ENCODE measurements around the gene NAA50. TPM values are rescaled to one million over a fixed set of nuclear protein-coding genes. Genes with fewer than 3 reads are reported as not detected.

The NAA50 gene
- total RNA-seq, 2 experiments from 2014 or later: 87.7 to 91.1 TPM

DNA sequence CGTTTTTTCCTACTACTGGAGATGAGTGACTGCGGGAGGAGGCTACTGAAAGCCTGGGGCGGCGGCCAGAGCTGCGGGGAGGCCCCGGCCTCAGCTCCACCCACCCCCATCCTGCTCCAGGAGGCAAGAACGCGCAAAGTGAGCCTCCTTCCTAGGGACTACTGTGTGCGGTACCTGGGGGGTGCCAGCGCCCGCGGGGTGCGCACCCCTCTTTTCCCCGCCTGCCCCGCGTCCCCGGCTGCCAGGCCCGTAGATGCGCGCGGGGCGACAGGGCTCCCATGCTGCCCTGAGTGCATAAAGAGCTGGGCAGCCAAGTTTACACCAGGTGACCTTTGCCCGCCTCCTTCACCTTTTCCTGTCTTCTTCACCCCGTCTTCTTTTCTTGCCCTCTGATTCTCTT lies 47.1 kb downstream of the NAA50 start:
- peaks cover 2% of the 10 kb centered on the region for H3K36me3 Mint-ChIP-seq (ENCODE audit: low read depth)
- CTCF ChIA-PET: interaction anchor here (0.7 to 3.1 kb wide), 3 partner anchors 30 to 46 kb away, joined by 3 to 16 read pairs (median 5); partner anchors contain the start of gene NAA50
- H3K4me3 Mint-ChIP-seq: peak overlapping the region; percentile 62
- H3K9me3 Mint-ChIP-seq: no peaks in the 10 kb centered on the region
- DNase-seq: peak; percentile 23
- no peaks in the 10 kb centered on the region for H3K27me3 Mint-ChIP-seq (ENCODE audit: low read depth)
- H3K27ac Mint-ChIP-seq: no peak overlapping the region
- intact Hi-C loops (cut with micrococcal nuclease): no loop called here
- peaks cover 17% of the 10 kb centered on the region for H3K4me1 Mint-ChIP-seq (ENCODE audit: low read depth)

DNA sequence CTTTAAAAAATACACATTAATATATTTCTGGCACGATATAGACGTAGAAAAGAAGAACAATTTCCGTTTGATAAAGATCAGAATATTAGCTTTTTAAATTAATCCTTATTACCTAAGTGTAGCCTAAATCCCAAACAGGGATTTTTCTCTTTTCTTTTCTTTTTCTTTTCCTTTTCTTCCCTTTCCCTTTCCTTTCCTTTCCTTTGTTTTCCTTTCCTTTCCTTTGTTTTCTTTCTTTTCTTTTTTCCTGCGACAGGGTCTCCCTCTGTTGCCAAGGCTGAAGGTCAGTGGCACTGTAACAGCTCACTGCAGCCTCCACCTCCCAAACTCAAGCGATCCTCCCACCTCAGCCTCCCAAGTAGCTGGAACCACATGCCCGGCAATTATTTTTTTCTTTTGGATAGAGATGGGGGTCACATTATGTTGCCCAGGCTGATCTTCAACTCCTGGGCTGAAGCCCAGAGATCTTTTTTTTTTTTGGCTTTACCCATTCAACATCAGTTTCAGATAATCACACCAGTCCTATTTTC lies 47.8 kb downstream of the NAA50 start:
- CTCF ChIA-PET: interaction anchor here (0.6 to 3.1 kb wide), 4 partner anchors 30 to 205 kb away, joined by 3 to 16 read pairs (median 5); partner anchors contain the start of gene NAA50
- DNase-seq: no peak
- H3K9me3 Mint-ChIP-seq: no peaks in the 10 kb centered on the region
- H3K27me3 Mint-ChIP-seq (ENCODE audit: low read depth): no peaks in the 10 kb centered on the region
- H3K36me3 Mint-ChIP-seq (ENCODE audit: low read depth): peaks cover 2% of the 10 kb centered on the region
- H3K4me1 Mint-ChIP-seq (ENCODE audit: low read depth): peaks cover 23% of the 10 kb centered on the region
- intact Hi-C loops (cut with micrococcal nuclease): no loop called here
- peak overlapping the region; percentile 54 for H3K27ac Mint-ChIP-seq
- no peak overlapping the region for H3K4me3 Mint-ChIP-seq

- H3K36me3 Mint-ChIP-seq (ENCODE audit: low read depth): peaks cover 2% of the 10 kb centered on the region
- DNase-seq: no peak
- intact Hi-C loops (cut with micrococcal nuclease): loop anchor here (1.0 to 2.0 kb wide), 3 partner anchors 39 to 516 kb away; partner anchors contain the start of gene GRAMD1C
Observed at GRCh38 chr3:113697500-113698090, 48.5 kb downstream of the NAA50 start.

DNA sequence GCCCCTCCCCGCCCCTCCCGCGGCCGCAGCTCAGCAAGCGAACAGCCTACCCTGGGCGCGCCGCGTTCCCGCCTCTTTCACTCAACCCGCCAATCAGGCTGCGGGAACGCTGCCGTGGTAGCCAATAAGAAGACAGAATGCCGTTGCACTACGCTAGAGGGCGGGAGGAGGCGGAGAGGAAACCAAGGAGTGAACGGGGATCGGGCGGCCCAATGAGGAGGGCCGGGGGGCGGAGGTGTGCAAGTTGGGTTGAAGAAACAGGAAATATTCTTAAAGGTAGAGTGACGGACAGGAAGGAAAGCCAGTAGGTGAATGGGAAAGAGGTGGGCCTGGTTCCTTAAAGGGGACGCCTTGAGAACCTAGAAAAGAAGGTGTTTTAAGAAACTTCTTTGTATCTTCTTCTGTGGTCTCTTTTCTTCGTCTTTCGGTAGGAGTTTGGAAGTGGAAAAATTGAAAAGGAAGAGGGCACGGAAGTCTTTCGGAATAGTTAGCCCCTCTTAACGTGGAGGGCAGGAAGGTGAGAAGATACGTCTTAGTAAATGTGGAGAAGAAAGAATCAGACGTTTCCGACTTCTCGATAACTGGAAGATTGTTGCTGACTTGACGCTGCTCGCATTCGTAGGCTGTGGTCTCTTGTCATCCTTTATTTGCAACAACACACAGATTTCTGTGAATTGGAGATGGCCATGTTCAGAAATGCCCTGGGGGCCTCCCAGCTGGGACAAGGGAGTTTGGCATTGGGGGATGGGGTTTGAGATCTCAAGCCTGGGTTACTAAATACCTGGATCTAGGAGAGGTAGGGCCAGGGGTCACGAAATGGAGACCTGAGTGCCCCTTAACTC lies 49.2 kb downstream of the NAA50 start:
- Mint-ChIP-seq H3K4me1 (ENCODE audit: low read depth) (peaks cover 25% of the 10 kb centered on the region), H3K27ac (no peak overlapping the region), H3K27me3 (ENCODE audit: low read depth) (no peaks in the 10 kb centered on the region), H3K4me3 (no peak overlapping the region), H3K9me3 (no peaks in the 10 kb centered on the region), H3K36me3 (ENCODE audit: low read depth) (peaks cover 2% of the 10 kb centered on the region)
- intact Hi-C loops (cut with micrococcal nuclease): loop anchor here (1.0 to 2.0 kb wide), 13 partner anchors 40 to 1450 kb away; partner anchors contain the start of genes CCDC191, GRAMD1C, NAA50 and QTRT2
- CTCF ChIA-PET: interaction anchor here (3.1 kb wide), 1 partner anchor 48 kb away, joined by 16 read pairs; the partner anchor contains the start of gene NAA50
- peak; percentile 99 for DNase-seq

More at GRCh38 chr3:113697500-113698090, 48.5 kb downstream of the NAA50 start:
- Mint-ChIP-seq H3K4me1 (ENCODE audit: low read depth) (peaks cover 25% of the 10 kb centered on the region), H3K9me3 (no peaks in the 10 kb centered on the region), H3K27ac (no peak overlapping the region), H3K4me3 (no peak overlapping the region), H3K27me3 (ENCODE audit: low read depth) (no peaks in the 10 kb centered on the region)
- CTCF ChIA-PET: interaction anchor here (3.1 kb wide), 1 partner anchor 47 kb away, joined by 16 read pairs; the partner anchor contains the start of gene NAA50

- peak; percentile 82 for DNase-seq
- peak within 1 kb of the TSS; percentile 99 for H3K4me3 Mint-ChIP-seq
- CTCF ChIA-PET: no interaction called here
- peaks cover 25% of the 10 kb centered on the region for H3K4me1 Mint-ChIP-seq (ENCODE audit: low read depth)
- H3K36me3 Mint-ChIP-seq (ENCODE audit: low read depth): peaks cover 2% of the 10 kb centered on the region
- intact Hi-C loops (cut with micrococcal nuclease): loop anchor here (1.0 to 2.0 kb wide), 11 partner anchors 41 to 1451 kb away; partner anchors contain the start of genes CCDC191, NAA50, QTRT2 and SIDT1
- no peaks in the 10 kb centered on the region for H3K27me3 Mint-ChIP-seq (ENCODE audit: low read depth)
- H3K9me3 Mint-ChIP-seq: no peaks in the 10 kb centered on the region
- peak within 1 kb of the TSS; percentile 96 for H3K27ac Mint-ChIP-seq
Observed at GRCh38 chr3:113695786-113696645, 50.0 kb downstream of the NAA50 start, which contains the start of gene USF3. Gene USF3, minus strand, starts transcription at chr3:113696642. Its CDS starts 21,764 bp downstream, at chr3:113674878.

- peaks cover 2% of the 10 kb centered on the region for H3K36me3 Mint-ChIP-seq (ENCODE audit: low read depth)
- H3K4me3 Mint-ChIP-seq: peak overlapping the region; percentile 99
- H3K27ac Mint-ChIP-seq: peak overlapping the region; percentile 96
- CTCF ChIA-PET: no interaction called here
- intact Hi-C loops (cut with micrococcal nuclease): no loop called here
- H3K9me3 Mint-ChIP-seq: no peaks in the 10 kb centered on the region
- H3K4me1 Mint-ChIP-seq (ENCODE audit: low read depth): peaks cover 25% of the 10 kb centered on the region
- no peaks in the 10 kb centered on the region for H3K27me3 Mint-ChIP-seq (ENCODE audit: low read depth)
- no peak for DNase-seq
Observed at GRCh38 chr3:113695431-113695785, 50.6 kb downstream of the NAA50 start.

DNA sequence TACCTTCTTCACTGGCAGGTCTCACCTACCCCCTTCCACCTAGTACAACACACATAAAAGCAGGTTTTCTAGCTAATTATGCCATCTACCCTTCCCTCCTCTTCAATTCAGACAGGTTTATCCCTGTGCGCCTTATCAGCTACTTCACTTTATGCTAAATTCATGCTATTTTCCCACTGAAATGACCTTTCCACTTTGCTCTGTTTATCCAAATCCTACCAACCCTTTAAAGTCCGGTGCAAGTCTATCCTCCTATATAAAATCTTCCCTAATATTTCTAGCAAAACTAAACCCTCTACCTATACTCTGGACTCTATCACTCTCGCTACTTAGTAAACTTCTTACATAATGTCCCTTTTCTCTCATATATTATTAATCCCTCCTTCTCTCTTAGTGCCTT lies 55.6 kb downstream of the NAA50 start:
- no peak overlapping the region for H3K27ac Mint-ChIP-seq
- no peak overlapping the region for H3K4me3 Mint-ChIP-seq
- CTCF ChIA-PET: no interaction called here
- H3K27me3 Mint-ChIP-seq (ENCODE audit: low read depth): no peaks in the 10 kb centered on the region
- peaks cover 22% of the 10 kb centered on the region for H3K4me1 Mint-ChIP-seq (ENCODE audit: low read depth)
- no peak for DNase-seq
- peaks cover 9% of the 10 kb centered on the region for H3K36me3 Mint-ChIP-seq (ENCODE audit: low read depth)
- intact Hi-C loops (cut with micrococcal nuclease): no loop called here
- H3K9me3 Mint-ChIP-seq: no peaks in the 10 kb centered on the region

- H3K4me3 Mint-ChIP-seq: no peak overlapping the region
- H3K27ac Mint-ChIP-seq: no peak overlapping the region
- H3K36me3 Mint-ChIP-seq (ENCODE audit: low read depth): peaks cover 16% of the 10 kb centered on the region
- H3K4me1 Mint-ChIP-seq (ENCODE audit: low read depth): peaks cover 1% of the 10 kb centered on the region
- DNase-seq: no peak
- no peaks in the 10 kb centered on the region for H3K27me3 Mint-ChIP-seq (ENCODE audit: low read depth)
- H3K9me3 Mint-ChIP-seq: peaks cover 5% of the 10 kb centered on the region
- intact Hi-C loops (cut with micrococcal nuclease): no loop called here
- CTCF ChIA-PET: no interaction called here
Observed at GRCh38 chr3:113685956-113686721, 59.9 kb downstream of the NAA50 start.

GRCh38 chr3:113685124-113685523 lies 60.9 kb downstream of the NAA50 start:
- CTCF ChIA-PET: no interaction called here
- Mint-ChIP-seq H3K27me3 (ENCODE audit: low read depth) (no peaks in the 10 kb centered on the region), H3K9me3 (peaks cover 5% of the 10 kb centered on the region), H3K4me1 (ENCODE audit: low read depth) (peaks cover 2% of the 10 kb centered on the region), H3K4me3 (no peak overlapping the region), H3K27ac (no peak overlapping the region), H3K36me3 (ENCODE audit: low read depth) (peaks cover 16% of the 10 kb centered on the region)
- intact Hi-C loops (cut with micrococcal nuclease): no loop called here
- DNase-seq: no peak

GRCh38 chr3:113684271-113684819 lies 61.7 kb downstream of the NAA50 start:
- no peak for DNase-seq
- H3K27ac Mint-ChIP-seq: no peak overlapping the region
- no peaks in the 10 kb centered on the region for H3K27me3 Mint-ChIP-seq (ENCODE audit: low read depth)
- peaks cover 5% of the 10 kb centered on the region for H3K9me3 Mint-ChIP-seq
- H3K36me3 Mint-ChIP-seq (ENCODE audit: low read depth): peaks cover 16% of the 10 kb centered on the region
- CTCF ChIA-PET: no interaction called here
- intact Hi-C loops (cut with micrococcal nuclease): no loop called here
- H3K4me1 Mint-ChIP-seq (ENCODE audit: low read depth): peaks cover 2% of the 10 kb centered on the region
- no peak overlapping the region for H3K4me3 Mint-ChIP-seq

- H3K4me1 Mint-ChIP-seq (ENCODE audit: low read depth): peaks cover 11% of the 10 kb centered on the region
- intact Hi-C loops (cut with micrococcal nuclease): no loop called here
- H3K4me3 Mint-ChIP-seq: no peak overlapping the region
- CTCF ChIA-PET: no interaction called here
- peaks cover 12% of the 10 kb centered on the region for H3K36me3 Mint-ChIP-seq (ENCODE audit: low read depth)
- no peaks in the 10 kb centered on the region for H3K27me3 Mint-ChIP-seq (ENCODE audit: low read depth)
- no peak overlapping the region for H3K27ac Mint-ChIP-seq
- H3K9me3 Mint-ChIP-seq: no peaks in the 10 kb centered on the region
- no peak for DNase-seq
Observed at GRCh38 chr3:113678773-113679172, 67.3 kb downstream of the NAA50 start.
